Stimulated activated naive CD8-positive, alpha-beta T cell treated with anti-CD3 and anti-CD28 coated beads, Interleukin-15, Interleukin-2, amounts not matched to agents 100 ng/mL and 50 ng/mL, for 24 hours (primary cell): ENCODE results near the gene NFX1.

Source experiments
- H3K27ac Mint-ChIP-seq: one replicate; pipeline ENCODE4 v1.8.0; 2021; ENCODE audit warnings: mild to moderate bottlenecking, mixed read lengths
- H3K27me3 Mint-ChIP-seq: one replicate; pipeline ENCODE4 v1.8.0; 2021; ENCODE audit warnings: mixed read lengths
- H3K36me3 Mint-ChIP-seq: one replicate; pipeline ENCODE4 v1.8.0; 2021; ENCODE audit warnings: low read depth, mixed read lengths
- H3K4me1 Mint-ChIP-seq: one replicate; pipeline ENCODE4 v1.8.0; 2021; ENCODE audit warnings: low read depth, mixed read lengths
- H3K4me3 Mint-ChIP-seq: one replicate; pipeline ENCODE4 v1.8.0; 2021; ENCODE audit warnings: mild to moderate bottlenecking, mixed read lengths
- H3K9me3 Mint-ChIP-seq: one replicate; pipeline ENCODE4 v1.8.0; 2021; ENCODE audit warnings: mixed read lengths

NFX1 gene

DNA sequence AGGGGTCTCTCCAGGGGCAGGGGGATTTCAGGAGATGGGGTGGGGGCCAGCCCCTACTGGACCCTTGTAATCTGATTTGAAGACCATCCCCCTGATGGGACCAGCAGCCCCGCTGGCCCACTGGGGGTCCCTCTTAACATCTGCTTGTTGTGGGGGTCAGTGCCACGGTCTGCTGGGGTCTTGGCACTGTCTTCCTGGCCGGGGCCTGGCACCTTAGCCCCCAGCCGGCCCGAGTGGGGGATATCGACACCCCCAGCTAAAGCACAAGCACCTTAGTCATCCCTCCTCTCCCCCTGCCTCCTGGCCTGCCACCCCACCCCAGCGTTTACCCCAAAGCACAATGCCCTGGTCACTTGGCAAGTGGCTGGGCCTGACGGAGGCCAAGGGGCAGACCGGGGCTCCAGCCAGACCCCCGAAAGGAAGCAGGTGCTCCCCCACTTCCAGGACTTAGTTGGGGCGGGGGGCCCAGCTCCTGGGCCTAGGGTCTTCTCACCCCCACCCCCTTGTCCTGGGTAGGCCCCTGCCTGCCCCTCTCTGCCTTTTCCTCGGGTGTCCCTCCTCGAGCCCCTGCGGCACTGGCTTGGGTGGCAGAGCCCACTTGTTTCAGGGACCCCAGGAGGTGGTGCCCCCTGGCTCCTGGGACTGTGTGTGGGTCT, 1.4 kb upstream of the NFX1 start:
- Mint-ChIP-seq H3K36me3 (peaks cover 31% of the 10 kb centered on the region), H3K27ac (peak overlapping the region; percentile 100), H3K9me3 (no peaks in the 10 kb centered on the region), H3K27me3 (no peaks in the 10 kb centered on the region), H3K4me3 (peak overlapping the region; percentile 30), H3K4me1 (peaks cover 52% of the 10 kb centered on the region)

DNA sequence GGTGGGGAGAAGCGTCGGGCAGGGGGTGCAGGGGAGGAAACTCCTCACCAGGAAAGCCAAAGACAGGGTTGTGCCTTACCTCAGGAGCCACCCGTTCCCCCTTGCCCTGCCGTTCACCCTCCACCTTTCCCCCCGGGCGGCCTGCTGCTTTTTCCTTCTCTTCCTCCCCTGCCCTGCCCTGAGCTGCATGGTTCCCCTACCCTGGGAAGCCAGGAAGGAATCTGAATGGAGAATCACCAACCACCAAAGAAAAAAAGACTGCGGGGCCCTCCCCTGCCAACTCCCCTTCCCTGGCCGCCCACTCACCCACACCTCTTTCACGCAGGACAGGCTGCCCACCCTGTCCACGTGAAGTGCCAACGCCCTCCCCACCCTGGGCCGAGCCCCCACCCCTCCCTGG, 820 bp upstream of the NFX1 start:
- Mint-ChIP-seq H3K4me3 (peak overlapping the region; percentile 99), H3K27ac (peak overlapping the region; percentile 100), H3K4me1 (peaks cover 58% of the 10 kb centered on the region), H3K9me3 (no peaks in the 10 kb centered on the region), H3K36me3 (peaks cover 36% of the 10 kb centered on the region), H3K27me3 (no peaks in the 10 kb centered on the region)

DNA sequence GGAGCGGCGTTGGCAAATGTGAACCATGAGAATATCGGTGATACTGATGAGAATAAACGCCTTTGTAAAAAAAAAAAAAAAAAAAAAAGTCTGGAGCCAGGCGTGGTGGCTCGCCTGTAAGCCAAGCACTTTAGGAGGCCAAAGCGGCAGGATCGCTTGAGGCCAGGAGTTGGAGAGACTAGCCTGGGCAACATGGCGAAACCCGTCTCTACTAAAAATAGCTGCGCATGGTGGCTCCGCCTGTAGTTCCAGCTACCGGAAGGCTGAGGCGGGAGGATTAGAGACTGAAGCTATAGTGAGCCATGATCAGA, 425 bp upstream of the NFX1 start:
- H3K4me1 Mint-ChIP-seq = peaks cover 62% of the 10 kb centered on the region
- no peaks in the 10 kb centered on the region for H3K9me3 Mint-ChIP-seq
- peak overlapping the region; percentile 100 for H3K27ac Mint-ChIP-seq
- peak overlapping the region; percentile 99 for H3K4me3 Mint-ChIP-seq
- no peaks in the 10 kb centered on the region for H3K27me3 Mint-ChIP-seq
- peaks cover 40% of the 10 kb centered on the region for H3K36me3 Mint-ChIP-seq

DNA sequence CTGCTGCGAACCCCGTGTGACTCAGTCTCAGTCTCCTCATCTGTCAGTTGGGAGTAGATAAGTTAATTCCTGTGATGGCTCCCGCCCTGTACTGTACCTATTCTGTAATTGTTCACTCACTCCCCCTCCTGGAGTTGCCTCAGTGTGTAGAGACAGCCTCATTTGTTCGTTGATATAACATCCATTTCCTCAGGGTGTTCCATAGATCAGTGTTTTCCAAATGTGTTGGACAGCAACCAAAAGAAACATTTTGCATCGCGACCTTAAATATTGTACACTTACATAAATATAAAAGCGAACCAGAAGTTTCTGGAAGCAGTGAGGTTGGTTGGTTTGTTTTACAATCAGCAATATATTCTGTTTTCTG, 698 bp downstream of the NFX1 start:
- Mint-ChIP-seq H3K4me3 (peak overlapping the region; percentile 99), H3K36me3 (peaks cover 50% of the 10 kb centered on the region), H3K4me1 (peaks cover 73% of the 10 kb centered on the region), H3K9me3 (no peaks in the 10 kb centered on the region), H3K27ac (peak overlapping the region; percentile 100), H3K27me3 (no peaks in the 10 kb centered on the region)

DNA sequence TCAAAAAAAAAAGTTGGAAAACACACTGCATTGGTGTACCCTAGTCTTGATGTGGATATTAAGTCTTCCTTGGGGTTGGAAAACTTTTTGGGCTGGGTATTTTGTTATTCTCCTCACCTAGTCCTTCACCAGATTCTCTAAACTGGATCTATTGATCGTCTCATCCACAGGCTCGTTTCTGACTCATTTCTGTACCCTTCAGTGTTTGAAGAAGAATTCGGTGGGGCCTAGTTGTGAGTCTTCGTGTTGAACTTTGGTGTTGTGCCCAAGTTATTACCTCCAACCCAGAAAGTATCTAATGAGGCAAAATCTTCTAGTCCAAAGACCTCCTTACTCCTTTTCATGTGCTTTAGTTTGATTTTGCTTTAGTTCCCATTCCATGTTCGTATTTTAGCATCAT, 1.6 kb downstream of the NFX1 start:
- H3K27me3 Mint-ChIP-seq = no peaks in the 10 kb centered on the region
- peaks cover 79% of the 10 kb centered on the region for H3K4me1 Mint-ChIP-seq
- H3K9me3 Mint-ChIP-seq = no peaks in the 10 kb centered on the region
- H3K36me3 Mint-ChIP-seq = peaks cover 59% of the 10 kb centered on the region
- H3K4me3 Mint-ChIP-seq = peak overlapping the region; percentile 99
- H3K27ac Mint-ChIP-seq = peak overlapping the region; percentile 100

DNA sequence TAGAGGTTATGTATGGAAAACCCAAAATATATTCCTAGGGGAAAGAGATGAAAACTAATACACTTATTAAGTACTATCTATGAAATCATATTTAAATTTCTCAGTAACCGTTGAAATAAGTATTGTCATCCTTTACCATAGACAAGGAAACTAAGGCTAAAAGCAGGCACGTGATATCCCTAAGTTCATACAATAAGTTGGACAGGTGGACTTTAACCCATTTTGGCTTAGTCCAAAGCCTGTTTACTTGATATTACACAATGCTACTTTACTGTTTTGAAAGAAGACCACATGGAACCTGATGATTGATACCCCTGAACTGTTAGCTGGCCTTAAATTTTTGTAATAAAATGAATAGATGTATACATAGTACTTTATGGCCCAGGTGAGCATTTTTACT, 3.5 kb downstream of the NFX1 start:
- H3K27ac Mint-ChIP-seq = peak overlapping the region; percentile 56
- H3K4me1 Mint-ChIP-seq = peaks cover 87% of the 10 kb centered on the region
- H3K36me3 Mint-ChIP-seq = peaks cover 78% of the 10 kb centered on the region
- no peaks in the 10 kb centered on the region for H3K9me3 Mint-ChIP-seq
- H3K27me3 Mint-ChIP-seq = no peaks in the 10 kb centered on the region
- peak overlapping the region; percentile 17 for H3K4me3 Mint-ChIP-seq

DNA sequence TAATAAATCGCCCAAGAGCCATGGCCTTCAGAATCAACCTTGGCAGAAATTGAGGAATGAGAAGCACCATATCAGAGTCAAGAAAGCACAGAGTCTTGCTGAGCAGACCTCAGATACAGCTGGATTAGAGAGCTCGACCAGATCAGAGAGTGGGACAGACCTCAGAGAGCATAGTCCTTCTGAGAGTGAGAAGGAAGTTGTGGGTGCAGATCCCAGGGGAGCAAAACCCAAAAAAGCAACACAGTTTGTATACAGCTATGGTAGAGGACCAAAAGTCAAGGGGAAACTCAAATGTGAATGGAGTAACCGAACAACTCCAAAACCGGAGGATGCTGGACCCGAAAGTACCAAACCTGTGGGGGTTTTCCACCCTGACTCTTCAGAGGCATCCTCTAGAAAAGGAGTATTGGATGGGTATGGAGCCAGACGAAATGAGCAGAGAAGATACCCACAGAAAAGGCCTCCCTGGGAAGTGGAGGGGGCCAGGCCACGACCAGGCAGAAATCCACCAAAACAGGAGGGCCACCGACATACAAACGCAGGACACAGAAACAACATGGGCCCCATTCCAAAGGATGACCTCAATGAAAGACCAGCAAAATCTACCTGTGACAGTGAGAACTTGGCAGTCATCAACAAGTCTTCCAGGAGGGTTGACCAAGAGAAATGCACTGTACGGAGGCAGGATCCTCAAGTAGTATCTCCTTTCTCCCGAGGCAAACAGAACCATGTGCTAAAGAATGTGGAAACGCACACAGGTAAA, 4.5 kb downstream of the NFX1 start:
- peak overlapping the region; percentile 57 for H3K4me3 Mint-ChIP-seq
- H3K36me3 Mint-ChIP-seq = peaks cover 88% of the 10 kb centered on the region

DNA sequence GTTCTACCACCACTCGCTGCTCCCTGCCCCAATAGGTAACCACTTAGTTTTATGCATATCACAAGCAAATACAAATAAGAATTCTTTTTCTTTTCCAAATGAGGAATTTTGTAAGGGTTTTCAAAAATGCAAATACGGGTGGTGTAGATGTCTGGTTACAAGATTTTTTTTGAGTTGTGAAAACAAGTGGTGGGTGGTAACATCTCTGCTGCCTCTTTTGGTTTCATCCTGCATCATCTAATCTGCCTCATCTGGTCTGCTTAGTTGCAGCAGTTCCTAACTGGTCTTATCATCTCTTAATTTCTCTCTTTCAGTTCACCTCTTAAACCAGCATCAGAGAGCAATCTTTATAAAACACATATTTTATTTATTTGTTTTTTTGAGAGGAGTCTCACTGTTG, 5.3 kb downstream of the NFX1 start:
- Mint-ChIP-seq H3K4me3 (peak overlapping the region; percentile 55), H3K9me3 (no peaks in the 10 kb centered on the region), H3K36me3 (peaks cover 92% of the 10 kb centered on the region), H3K27ac (peak overlapping the region; percentile 50), H3K4me1 (peaks cover 99% of the 10 kb centered on the region), H3K27me3 (no peaks in the 10 kb centered on the region)

More for the DNA sequence above, 4.5 kb downstream of the NFX1 start:
- Mint-ChIP-seq H3K27ac (peak overlapping the region; percentile 69), H3K4me1 (peaks cover 98% of the 10 kb centered on the region), H3K9me3 (no peaks in the 10 kb centered on the region), H3K27me3 (no peaks in the 10 kb centered on the region)

DNA sequence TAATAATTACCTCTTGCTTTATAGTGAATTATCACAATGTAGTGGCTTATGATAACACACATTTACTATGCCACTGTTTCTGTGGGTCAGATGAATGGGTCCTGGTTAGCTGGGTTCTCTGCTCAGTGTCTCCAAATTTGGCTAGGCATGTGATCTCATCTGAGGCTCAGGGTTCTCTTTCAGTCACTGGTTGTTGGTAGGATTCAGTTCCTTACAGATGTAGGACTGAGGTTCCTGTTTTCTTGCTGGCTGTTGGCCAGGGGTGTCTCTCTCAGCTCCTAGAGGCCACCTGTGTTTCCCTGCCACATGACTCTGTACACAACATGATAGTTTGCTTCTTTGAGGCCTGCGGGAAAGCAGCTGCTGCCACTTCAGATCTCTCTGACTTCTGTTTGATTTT, 7.1 kb downstream of the NFX1 start:
- Mint-ChIP-seq H3K27ac (peak overlapping the region; percentile 53), H3K9me3 (no peaks in the 10 kb centered on the region), H3K27me3 (no peaks in the 10 kb centered on the region), H3K4me1 (peaks cover 85% of the 10 kb centered on the region), H3K4me3 (peak overlapping the region; percentile 72), H3K36me3 (peaks cover 86% of the 10 kb centered on the region)

DNA sequence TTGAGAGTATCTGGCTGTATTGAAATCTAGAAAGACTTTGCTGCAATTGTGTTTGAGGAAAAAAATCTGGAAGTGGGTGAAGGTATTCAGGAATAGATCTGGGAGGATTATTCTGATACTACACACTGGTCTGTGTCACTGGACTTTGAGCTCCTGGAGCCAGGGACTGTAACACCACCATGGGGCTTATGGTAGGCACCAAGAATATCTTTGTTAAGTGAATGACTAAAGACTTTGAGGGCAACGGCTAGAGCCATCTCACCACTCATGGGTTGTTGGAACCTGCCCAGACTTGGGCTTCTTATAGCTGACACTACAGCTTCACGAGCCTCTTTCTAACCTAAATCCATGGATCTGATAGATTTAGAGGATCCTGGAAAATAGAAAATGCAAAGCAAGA, 10.2 kb downstream of the NFX1 start:
- no peaks in the 10 kb centered on the region for H3K9me3 Mint-ChIP-seq
- no peaks in the 10 kb centered on the region for H3K27me3 Mint-ChIP-seq
- peaks cover 67% of the 10 kb centered on the region for H3K36me3 Mint-ChIP-seq
- H3K4me1 Mint-ChIP-seq = peaks cover 54% of the 10 kb centered on the region
- H3K27ac Mint-ChIP-seq = no peak overlapping the region
- H3K4me3 Mint-ChIP-seq = no peak overlapping the region

DNA sequence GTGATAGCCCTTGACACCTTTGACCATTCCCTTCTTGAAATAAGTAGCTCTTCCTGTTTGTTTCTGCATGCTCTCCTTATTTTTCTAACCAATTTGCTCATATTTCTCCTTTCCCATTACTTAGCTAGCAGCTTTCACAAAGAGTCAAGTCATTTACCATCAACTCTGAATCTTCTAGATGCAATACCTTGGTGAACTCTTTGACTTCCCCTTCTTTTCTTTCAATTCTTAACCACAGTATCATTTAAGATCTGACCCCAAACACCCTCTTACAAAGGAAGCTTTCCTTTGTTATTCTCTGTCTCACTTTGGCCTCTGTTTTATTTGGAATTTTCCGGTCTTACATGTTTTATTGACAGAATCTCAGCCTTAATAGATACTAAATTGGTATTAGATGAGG, 14.0 kb downstream of the NFX1 start:
- Mint-ChIP-seq H3K9me3 (no peaks in the 10 kb centered on the region), H3K4me1 (peaks cover 16% of the 10 kb centered on the region), H3K27me3 (no peaks in the 10 kb centered on the region), H3K27ac (no peak overlapping the region), H3K36me3 (peaks cover 42% of the 10 kb centered on the region), H3K4me3 (no peak overlapping the region)

DNA sequence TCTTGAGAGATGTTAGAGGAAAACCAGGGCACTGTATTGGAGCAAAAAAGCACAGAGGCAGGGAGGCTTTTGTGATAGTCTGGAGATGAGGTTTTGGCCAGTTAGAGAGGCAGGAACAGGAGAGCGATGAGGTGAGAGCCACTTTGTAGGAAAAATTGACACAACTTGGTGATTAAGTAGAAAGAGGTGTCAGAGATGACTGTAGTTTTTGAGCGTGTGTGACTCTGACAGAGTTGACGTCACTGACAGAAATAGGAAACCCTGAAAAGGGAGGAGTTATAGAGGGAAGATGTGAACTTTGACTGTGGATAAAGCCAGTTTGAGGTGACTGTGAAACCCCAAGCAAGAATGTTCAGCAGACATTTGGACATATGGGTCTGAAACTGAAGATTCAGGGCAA, 15.7 kb downstream of the NFX1 start:
- Mint-ChIP-seq H3K27me3 (no peaks in the 10 kb centered on the region), H3K9me3 (no peaks in the 10 kb centered on the region), H3K4me1 (peaks cover 16% of the 10 kb centered on the region), H3K4me3 (no peak overlapping the region), H3K36me3 (peaks cover 44% of the 10 kb centered on the region), H3K27ac (no peak overlapping the region)

DNA sequence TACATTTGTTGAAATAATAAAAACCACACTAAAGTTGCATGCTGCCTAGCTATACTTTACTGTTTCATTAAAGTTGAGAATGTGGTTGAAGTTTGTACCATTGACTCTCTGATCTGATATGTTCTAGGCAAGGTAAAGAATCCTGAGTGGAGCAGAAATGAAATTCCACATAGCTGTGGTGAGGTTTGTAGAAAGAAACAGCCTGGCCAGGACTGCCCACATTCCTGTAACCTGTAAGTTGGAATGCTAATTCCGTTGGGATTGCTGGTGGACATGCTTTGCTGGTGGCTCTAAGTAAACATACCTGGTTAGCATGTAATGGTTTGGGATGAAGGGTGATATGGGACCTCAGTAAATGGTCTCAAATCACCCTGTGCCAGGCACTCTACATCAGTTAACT, 16.8 kb downstream of the NFX1 start:
- peaks cover 47% of the 10 kb centered on the region for H3K36me3 Mint-ChIP-seq
- peaks cover 24% of the 10 kb centered on the region for H3K4me1 Mint-ChIP-seq
- H3K27ac Mint-ChIP-seq = peak overlapping the region; percentile 73
- H3K9me3 Mint-ChIP-seq = no peaks in the 10 kb centered on the region
- peak overlapping the region; percentile 33 for H3K4me3 Mint-ChIP-seq
- H3K27me3 Mint-ChIP-seq = no peaks in the 10 kb centered on the region

DNA sequence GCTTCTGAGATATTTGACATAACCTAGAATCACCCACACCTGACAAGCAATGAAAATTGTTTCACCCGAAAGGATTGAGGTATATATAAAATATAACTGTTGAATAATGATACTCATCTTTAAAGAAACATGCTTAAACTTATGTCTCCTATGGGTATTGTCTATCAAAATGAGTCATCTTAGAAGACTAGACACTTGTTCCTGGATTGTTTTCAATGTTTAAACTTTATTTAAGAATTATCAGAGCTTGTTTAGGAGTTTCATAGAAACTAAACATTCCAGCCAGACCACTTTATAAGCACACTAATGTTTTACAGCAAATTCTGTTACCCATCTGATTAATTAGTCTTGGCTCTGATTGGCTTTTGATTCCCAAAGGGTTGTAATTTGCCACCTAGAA, 19.6 kb downstream of the NFX1 start:
- Mint-ChIP-seq H3K27me3 (no peaks in the 10 kb centered on the region), H3K4me3 (no peak overlapping the region), H3K27ac (peak overlapping the region; percentile 39), H3K9me3 (no peaks in the 10 kb centered on the region), H3K4me1 (peaks cover 28% of the 10 kb centered on the region), H3K36me3 (peaks cover 58% of the 10 kb centered on the region)

DNA sequence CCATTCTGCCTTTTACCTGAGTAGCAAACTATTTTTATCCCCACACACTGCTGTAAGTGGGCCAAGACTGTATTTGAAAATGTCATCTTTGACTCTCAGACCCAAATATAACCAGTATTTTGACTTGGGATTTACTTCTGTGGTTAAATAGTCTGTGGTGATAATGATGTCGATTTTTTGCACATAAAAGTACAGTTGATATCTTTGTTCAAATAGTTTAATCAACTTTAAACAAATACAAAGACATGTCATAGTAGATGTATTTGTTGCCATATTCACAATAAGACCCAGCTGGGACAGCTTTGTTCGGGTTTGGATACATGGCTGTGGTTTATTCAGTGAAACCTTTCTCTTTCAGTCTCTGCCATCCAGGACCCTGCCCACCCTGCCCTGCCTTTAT, 20.4 kb downstream of the NFX1 start:
- H3K9me3 Mint-ChIP-seq = no peaks in the 10 kb centered on the region
- H3K4me1 Mint-ChIP-seq = peaks cover 28% of the 10 kb centered on the region
- H3K4me3 Mint-ChIP-seq = no peak overlapping the region
- H3K36me3 Mint-ChIP-seq = peaks cover 65% of the 10 kb centered on the region
- peak overlapping the region; percentile 83 for H3K27ac Mint-ChIP-seq
- H3K27me3 Mint-ChIP-seq = no peaks in the 10 kb centered on the region

DNA sequence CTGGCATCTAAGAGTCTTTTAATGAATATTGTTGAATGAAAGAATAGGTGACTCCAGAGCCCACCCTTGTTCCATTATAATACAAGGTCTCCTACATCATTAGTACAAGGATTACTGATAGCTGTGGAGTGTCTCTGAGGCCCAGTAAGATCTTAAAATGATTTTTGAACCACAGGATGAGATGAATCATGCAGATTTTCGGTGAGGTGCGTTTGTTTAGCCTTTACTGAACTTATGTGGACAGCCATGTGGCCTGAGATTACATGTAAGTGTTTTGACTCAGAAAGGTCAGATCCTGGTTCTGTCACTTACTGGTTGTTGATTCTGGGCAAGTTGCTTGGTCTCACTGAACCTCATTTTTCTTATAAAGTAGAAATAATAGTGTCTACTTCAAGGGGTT, 21.6 kb downstream of the NFX1 start:
- peaks cover 28% of the 10 kb centered on the region for H3K4me1 Mint-ChIP-seq
- H3K36me3 Mint-ChIP-seq = peaks cover 76% of the 10 kb centered on the region
- H3K27ac Mint-ChIP-seq = peak overlapping the region; percentile 83
- no peak overlapping the region for H3K4me3 Mint-ChIP-seq
- H3K9me3 Mint-ChIP-seq = no peaks in the 10 kb centered on the region
- no peaks in the 10 kb centered on the region for H3K27me3 Mint-ChIP-seq
